ENCODE results near the gene KCNIP4. TPM values are rescaled to one million over a fixed set of nuclear protein-coding genes. Genes with fewer than 3 reads are reported as not detected.

Gene KCNIP4
- total RNA-seq, 3 donors from 2014 or later (not counting 1 experiment from before 2014, with no cell fraction given): not detected

DNA sequence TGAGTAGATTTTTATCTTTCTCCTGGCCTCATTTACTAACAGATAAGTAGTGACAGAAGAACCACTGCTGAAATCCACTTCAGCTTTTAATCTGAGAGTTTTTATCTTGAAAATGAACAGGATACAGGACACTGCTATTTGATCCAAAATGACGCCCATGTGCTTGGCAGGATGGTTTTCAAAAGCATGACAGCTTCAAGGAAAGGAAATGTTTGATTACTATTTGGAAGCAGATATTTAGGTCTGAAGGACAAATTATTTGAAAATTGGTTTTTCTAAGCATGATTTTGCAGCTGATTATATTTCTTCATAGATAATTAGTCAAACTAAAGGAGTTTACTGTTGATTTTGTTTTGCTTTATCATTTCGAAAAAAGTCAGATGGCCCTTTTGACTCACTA lies 1237.2 kb downstream of the KCNIP4 start:
- no peak for ATAC-seq
- no peak overlapping the region for H3K4me3 Mint-ChIP-seq
- Histone ChIP-seq H3K4me3 (ENCODE audit: low read length) (no peak overlapping the region), H3K9me3 (ENCODE audit: control insufficient read depth, insufficient read depth, low read length) (no peaks in the 10 kb centered on the region), H3K27ac (ENCODE audit: low read length) (no peak overlapping the region), H3K4me1 (ENCODE audit: control insufficient read depth, insufficient read depth, low read length) (no peaks in the 10 kb centered on the region), H3K36me3 (ENCODE audit: control insufficient read depth, insufficient read depth, low read length) (peaks cover 27% of the 10 kb centered on the region), H3K27me3 (ENCODE audit: control insufficient read depth, insufficient read depth, low read length) (no peaks in the 10 kb centered on the region)
- intact Hi-C loops (cut with micrococcal nuclease): no loop called here
- H3K9me3 Mint-ChIP-seq: no peaks in the 10 kb centered on the region
- no peaks in the 10 kb centered on the region for H3K27me3 Mint-ChIP-seq (ENCODE audit: low read depth in 2 of 2)
- WGBS (ENCODE audit: insufficient coverage): 90% methylated on average over 1 of the region's 2 CpGs
- H3K36me3 Mint-ChIP-seq: no peaks in the 10 kb centered on the region
- TF ChIP-seq, protein P1, sequence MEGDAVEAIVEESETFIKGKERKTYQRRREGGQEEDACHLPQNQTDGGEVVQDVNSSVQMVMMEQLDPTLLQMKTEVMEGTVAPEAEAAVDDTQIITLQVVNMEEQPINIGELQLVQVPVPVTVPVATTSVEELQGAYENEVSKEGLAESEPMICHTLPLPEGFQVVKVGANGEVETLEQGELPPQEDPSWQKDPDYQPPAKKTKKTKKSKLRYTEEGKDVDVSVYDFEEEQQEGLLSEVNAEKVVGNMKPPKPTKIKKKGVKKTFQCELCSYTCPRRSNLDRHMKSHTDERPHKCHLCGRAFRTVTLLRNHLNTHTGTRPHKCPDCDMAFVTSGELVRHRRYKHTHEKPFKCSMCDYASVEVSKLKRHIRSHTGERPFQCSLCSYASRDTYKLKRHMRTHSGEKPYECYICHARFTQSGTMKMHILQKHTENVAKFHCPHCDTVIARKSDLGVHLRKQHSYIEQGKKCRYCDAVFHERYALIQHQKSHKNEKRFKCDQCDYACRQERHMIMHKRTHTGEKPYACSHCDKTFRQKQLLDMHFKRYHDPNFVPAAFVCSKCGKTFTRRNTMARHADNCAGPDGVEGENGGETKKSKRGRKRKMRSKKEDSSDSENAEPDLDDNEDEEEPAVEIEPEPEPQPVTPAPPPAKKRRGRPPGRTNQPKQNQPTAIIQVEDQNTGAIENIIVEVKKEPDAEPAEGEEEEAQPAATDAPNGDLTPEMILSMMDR (IDR thresholded peaks at IDR 0.05): no peak
- no peak overlapping the region for H3K27ac Mint-ChIP-seq
- no peak for DNase-seq
- H3K4me1 Mint-ChIP-seq: peaks cover 0 to 6% of the 10 kb centered on the region in 2 donors

DNA sequence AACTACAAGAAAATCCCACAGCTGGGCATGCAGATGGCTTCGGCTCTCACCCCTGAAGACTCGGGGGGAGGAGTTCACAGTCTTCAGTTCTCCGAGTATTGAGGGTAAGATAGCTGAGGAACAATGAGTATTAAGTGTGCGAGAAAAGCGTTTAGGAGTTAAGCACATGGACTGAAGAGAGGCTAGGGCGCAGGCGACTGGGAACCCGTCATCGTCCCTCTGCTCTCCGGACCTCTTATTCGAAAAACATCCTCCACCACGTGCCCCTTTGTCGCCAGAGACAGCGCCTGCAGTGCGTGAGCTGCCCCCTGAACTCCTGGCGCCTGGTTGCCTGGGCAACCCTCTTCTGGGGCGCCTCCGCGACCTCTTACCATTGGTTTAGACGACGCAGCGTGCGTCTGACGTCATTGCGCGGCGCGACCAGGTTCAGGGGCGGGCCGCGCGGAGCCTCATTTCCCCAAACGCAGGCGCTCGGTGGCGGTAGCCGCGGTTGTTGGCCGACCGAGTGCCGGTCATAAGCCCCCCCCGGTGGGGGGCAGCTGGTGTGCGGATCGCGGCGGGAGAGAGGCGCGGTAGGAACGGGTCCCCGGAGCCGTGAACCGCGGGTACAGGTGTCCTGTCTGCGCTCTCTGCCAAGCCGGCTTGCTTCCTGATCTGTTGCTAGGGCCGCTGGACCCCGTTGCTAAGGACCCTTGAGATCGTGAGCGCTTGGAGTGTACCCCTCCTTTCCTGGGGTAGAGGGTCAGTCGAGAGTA lies 1248.4 kb downstream of the KCNIP4 start, which contains the start of gene PACRGL:
PACRGL (plus strand) TSS at position 452 of the 755 bp plus-strand sequence. CDS start 4,024 bp downstream, outside the sequence.
- peak within 1 kb of the TSS; percentile 75 for H3K4me3 ChIP-seq (ENCODE audit: low read length)
- TF ChIP-seq, protein P1 (IDR thresholded peaks at IDR 0.05): no peak
- 0% methylated on average over 60 of the region's 60 CpGs for WGBS (ENCODE audit: insufficient coverage)
- Mint-ChIP-seq H3K36me3 (no peaks in the 10 kb centered on the region), H3K9me3 (no peaks in the 10 kb centered on the region), H3K4me1 (peaks cover 26 to 45% of the 10 kb centered on the region in 2 donors), H3K27me3 (ENCODE audit: low read depth in 2 of 2) (peaks cover 0 to 5% of the 10 kb centered on the region in 2 donors), H3K27ac (peak within 1 kb of the TSS; percentile 90 to 97), H3K4me3 (peak within 1 kb of the TSS; percentile 96)
- H3K27ac ChIP-seq (ENCODE audit: low read length): peak within 1 kb of the TSS; percentile 71
- no peaks in the 10 kb centered on the region for H3K9me3 ChIP-seq (ENCODE audit: control insufficient read depth, insufficient read depth, low read length)
- intact Hi-C loops (cut with micrococcal nuclease): no loop called here
- peaks cover 10% of the 10 kb centered on the region for H3K4me1 ChIP-seq (ENCODE audit: control insufficient read depth, insufficient read depth, low read length)
- peaks cover 4% of the 10 kb centered on the region for H3K27me3 ChIP-seq (ENCODE audit: control insufficient read depth, insufficient read depth, low read length)
- DNase-seq (peak; percentile 87 to 97), ATAC-seq (peak; percentile 94 to 99 (median 98))
- peaks cover 6% of the 10 kb centered on the region for H3K36me3 ChIP-seq (ENCODE audit: control insufficient read depth, insufficient read depth, low read length)

DNA sequence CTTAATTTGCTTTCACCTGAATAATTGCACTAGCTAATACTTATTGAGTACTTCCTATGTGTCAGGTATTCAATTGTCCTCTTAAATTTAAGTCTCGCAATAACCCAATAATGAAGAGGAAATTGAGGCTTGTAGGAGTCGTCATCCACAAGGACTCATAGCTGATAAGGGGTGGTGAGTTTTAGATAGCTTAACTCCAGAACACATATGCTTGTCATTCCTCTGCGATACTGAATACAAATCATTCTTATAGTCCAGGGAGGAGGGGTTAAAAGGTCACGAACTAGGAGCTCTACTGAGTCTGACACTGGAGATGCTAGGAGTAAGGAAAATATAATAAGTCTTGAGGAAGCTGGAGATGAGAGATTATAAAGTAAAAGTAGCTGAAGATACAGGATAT lies 1249.8 kb downstream of the KCNIP4 start:
- peaks cover 26 to 40% of the 10 kb centered on the region in 2 donors for H3K4me1 Mint-ChIP-seq
- WGBS (ENCODE audit: insufficient coverage): 81% methylated on average over 2 of the region's 4 CpGs
- H3K27me3 Mint-ChIP-seq (ENCODE audit: low read depth in 2 of 2): peaks cover 5 to 11% of the 10 kb centered on the region in 2 donors
- TF ChIP-seq, protein P1 (IDR thresholded peaks at IDR 0.05): no peak
- peaks cover 10% of the 10 kb centered on the region for H3K4me1 ChIP-seq (ENCODE audit: control insufficient read depth, insufficient read depth, low read length)
- H3K27me3 ChIP-seq (ENCODE audit: control insufficient read depth, insufficient read depth, low read length): peaks cover 4% of the 10 kb centered on the region
- H3K4me3 ChIP-seq (ENCODE audit: low read length): no peak overlapping the region
- DNase-seq (no peak), ATAC-seq (no peak)
- no peaks in the 10 kb centered on the region for H3K36me3 Mint-ChIP-seq
- H3K27ac Mint-ChIP-seq: peak overlapping the region; percentile 90 to 97
- no peaks in the 10 kb centered on the region for H3K9me3 Mint-ChIP-seq
- H3K27ac ChIP-seq (ENCODE audit: low read length): no peak overlapping the region
- peak overlapping the region; percentile 85 for H3K4me3 Mint-ChIP-seq
- H3K9me3 ChIP-seq (ENCODE audit: control insufficient read depth, insufficient read depth, low read length): no peaks in the 10 kb centered on the region
- H3K36me3 ChIP-seq (ENCODE audit: control insufficient read depth, insufficient read depth, low read length): no peaks in the 10 kb centered on the region
- intact Hi-C loops (cut with micrococcal nuclease): no loop called here
